Stimulated activated naive CD8-positive, alpha-beta T cell treated with anti-CD3 and anti-CD28 coated beads, Interleukin-15, Interleukin-2, amounts not matched to agents 100 ng/mL and 50 ng/mL, for 24 hours (primary cell): ENCODE results near the gene IRX4.
"Not testable (repeated sequence)": the region's sequence is repeated elsewhere in the genome, so short reads cannot be mapped to it uniquely, and the experiment has no call there.

Experiments used
- H3K27ac Mint-ChIP-seq: one replicate; pipeline ENCODE4 v1.8.0; 2021; ENCODE audit warnings: mild to moderate bottlenecking, mixed read lengths
- H3K27me3 Mint-ChIP-seq: one replicate; pipeline ENCODE4 v1.8.0; 2021; ENCODE audit warnings: mixed read lengths
- H3K36me3 Mint-ChIP-seq: one replicate; pipeline ENCODE4 v1.8.0; 2021; ENCODE audit warnings: low read depth, mixed read lengths
- H3K4me1 Mint-ChIP-seq: one replicate; pipeline ENCODE4 v1.8.0; 2021; ENCODE audit warnings: low read depth, mixed read lengths
- H3K4me3 Mint-ChIP-seq: one replicate; pipeline ENCODE4 v1.8.0; 2021; ENCODE audit warnings: mild to moderate bottlenecking, mixed read lengths
- H3K9me3 Mint-ChIP-seq: one replicate; pipeline ENCODE4 v1.8.0; 2021; ENCODE audit warnings: mixed read lengths

Gene IRX4

GRCh38 chr5:1880377-1881025 lies 2.2 kb downstream of the IRX4 start:
- no peaks in the 10 kb centered on the region for H3K9me3 Mint-ChIP-seq
- no peak overlapping the region for H3K27ac Mint-ChIP-seq
- peaks cover 9% of the 10 kb centered on the region for H3K4me1 Mint-ChIP-seq
- peaks cover 52% of the 10 kb centered on the region for H3K27me3 Mint-ChIP-seq
- no peak overlapping the region for H3K4me3 Mint-ChIP-seq
- no peaks in the 10 kb centered on the region for H3K36me3 Mint-ChIP-seq

GRCh38 chr5:1879292-1880263 lies 3.1 kb downstream of the IRX4 start:
- Mint-ChIP-seq H3K9me3 (no peaks in the 10 kb centered on the region), H3K27me3 (peaks cover 52% of the 10 kb centered on the region), H3K4me3 (no peak overlapping the region)

GRCh38 chr5:1878050-1878849 lies 4.5 kb downstream of the IRX4 start:
- Mint-ChIP-seq H3K27ac (no peak overlapping the region), H3K4me1 (peaks cover 4% of the 10 kb centered on the region), H3K9me3 (no peaks in the 10 kb centered on the region), H3K4me3 (no peak overlapping the region), H3K27me3 (peaks cover 58% of the 10 kb centered on the region), H3K36me3 (no peaks in the 10 kb centered on the region)

More at GRCh38 chr5:1879292-1880263, 3.1 kb downstream of the IRX4 start:
- Mint-ChIP-seq H3K36me3 (no peaks in the 10 kb centered on the region), H3K27ac (peak overlapping the region; percentile 21), H3K4me1 (peaks cover 9% of the 10 kb centered on the region)

- Mint-ChIP-seq H3K4me1 (peaks cover 4% of the 10 kb centered on the region), H3K27ac (no peak overlapping the region), H3K36me3 (no peaks in the 10 kb centered on the region), H3K4me3 (no peak overlapping the region), H3K27me3 (peaks cover 65% of the 10 kb centered on the region), H3K9me3 (no peaks in the 10 kb centered on the region)
Measured at GRCh38 chr5:1877103-1878049, 5.3 kb downstream of the IRX4 start.

GRCh38 chr5:1876660-1877064 lies 6.1 kb downstream of the IRX4 start:
- Mint-ChIP-seq H3K9me3 (no peaks in the 10 kb centered on the region), H3K27ac (no peak overlapping the region), H3K4me1 (peaks cover 4% of the 10 kb centered on the region), H3K4me3 (no peak overlapping the region), H3K27me3 (peaks cover 65% of the 10 kb centered on the region), H3K36me3 (no peaks in the 10 kb centered on the region)

GRCh38 chr5:1875843-1876659 lies 6.7 kb downstream of the IRX4 start:
- no peaks in the 10 kb centered on the region for H3K9me3 Mint-ChIP-seq
- no peak overlapping the region for H3K27ac Mint-ChIP-seq
- peaks cover 4% of the 10 kb centered on the region for H3K4me1 Mint-ChIP-seq
- no peaks in the 10 kb centered on the region for H3K36me3 Mint-ChIP-seq
- H3K4me3 Mint-ChIP-seq, result no peak overlapping the region
- H3K27me3 Mint-ChIP-seq, result peaks cover 60% of the 10 kb centered on the region

- H3K4me1 Mint-ChIP-seq, result peaks cover 4% of the 10 kb centered on the region
- H3K36me3 Mint-ChIP-seq, result no peaks in the 10 kb centered on the region
- no peak overlapping the region for H3K27ac Mint-ChIP-seq
- H3K9me3 Mint-ChIP-seq, result no peaks in the 10 kb centered on the region
- H3K27me3 Mint-ChIP-seq, result peaks cover 57% of the 10 kb centered on the region
- no peak overlapping the region for H3K4me3 Mint-ChIP-seq
Measured at GRCh38 chr5:1875281-1875842, 7.4 kb downstream of the IRX4 start.

GRCh38 chr5:1874771-1875220 lies 7.9 kb downstream of the IRX4 start:
- H3K9me3 Mint-ChIP-seq, result no peaks in the 10 kb centered on the region
- no peak overlapping the region for H3K27ac Mint-ChIP-seq
- no peak overlapping the region for H3K4me3 Mint-ChIP-seq
- no peaks in the 10 kb centered on the region for H3K36me3 Mint-ChIP-seq
- H3K4me1 Mint-ChIP-seq, result peaks cover 4% of the 10 kb centered on the region
- H3K27me3 Mint-ChIP-seq, result peaks cover 52% of the 10 kb centered on the region

- Mint-ChIP-seq H3K27ac (no peak overlapping the region), H3K4me1 (peaks cover 4% of the 10 kb centered on the region), H3K27me3 (peaks cover 47% of the 10 kb centered on the region), H3K9me3 (no peaks in the 10 kb centered on the region), H3K4me3 (no peak overlapping the region), H3K36me3 (no peaks in the 10 kb centered on the region)
Measured at GRCh38 chr5:1874348-1874747, 8.4 kb downstream of the IRX4 start.

GRCh38 chr5:1873243-1873959 lies 9.3 kb downstream of the IRX4 start:
- Mint-ChIP-seq H3K27me3 (peaks cover 41% of the 10 kb centered on the region), H3K4me3 (no peak overlapping the region)

GRCh38 chr5:1871441-1871840 lies 11.3 kb downstream of the IRX4 start:
- H3K27me3 Mint-ChIP-seq, result peaks cover 35% of the 10 kb centered on the region
- H3K4me3 Mint-ChIP-seq, result no peak overlapping the region
- H3K4me1 Mint-ChIP-seq, result peaks cover 4% of the 10 kb centered on the region
- no peak overlapping the region for H3K27ac Mint-ChIP-seq
- H3K9me3 Mint-ChIP-seq, result no peaks in the 10 kb centered on the region
- H3K36me3 Mint-ChIP-seq, result no peaks in the 10 kb centered on the region

More at GRCh38 chr5:1873243-1873959, 9.3 kb downstream of the IRX4 start:
- Mint-ChIP-seq H3K9me3 (no peaks in the 10 kb centered on the region), H3K27ac (no peak overlapping the region), H3K36me3 (no peaks in the 10 kb centered on the region), H3K4me1 (peaks cover 4% of the 10 kb centered on the region)

- not testable (repeated sequence) for H3K9me3 Mint-ChIP-seq, H3K36me3 Mint-ChIP-seq, H3K4me3 Mint-ChIP-seq, H3K4me1 Mint-ChIP-seq, H3K27ac Mint-ChIP-seq
- peaks cover 31% of the 10 kb centered on the region for H3K27me3 Mint-ChIP-seq
Measured at GRCh38 chr5:1870435-1871272, 12.1 kb downstream of the IRX4 start.
